Smooth muscle cell (in vitro differentiated cells): ENCODE data around the gene SUPT20HL2. TPM values are rescaled to one million over a fixed set of nuclear protein-coding genes. Genes with fewer than 3 reads are reported as not detected.

Experiments used
- DNase-seq: peaks from one replicate; lab custom pipeline; 2025; ENCODE audit not compliant: unreplicated experiment; lab: John Stamatoyannopoulos, UW
- H2AFZ ChIP-seq: fragments of 200-600 bp; sonication (generic); 2 replicates; pipeline ENCODE4 v1.6.0; 2016; ENCODE audit warnings: antibody characterized with exemption, low read depth, mild to moderate bottlenecking
- H3F3A ChIP-seq: fragments of 200-600 bp; sonication (generic); 2 replicates; pipeline ENCODE4 v1.6.0; 2017; ENCODE audit warnings: antibody characterized with exemption, low read depth
- H3K27ac ChIP-seq: fragments of 200-600 bp; sonication (generic); 2 replicates; pipeline ENCODE4 v1.5.1; 2016; ENCODE audit warnings: low read depth, mild to moderate bottlenecking
- H3K27me3 ChIP-seq: fragments of 200-600 bp; sonication (generic); 2 replicates; pipeline ENCODE4 v1.6.1; 2016; ENCODE audit warnings: low read depth, mild to moderate bottlenecking
- H3K36me3 ChIP-seq: fragments of 200-600 bp; sonication (generic); 2 replicates; pipeline ENCODE4 v1.5.1; 2016; ENCODE audit warnings: low read depth
- H3K4me1 ChIP-seq: fragments of 200-600 bp; sonication (generic); 2 replicates; pipeline ENCODE4 v1.5.1; 2016; ENCODE audit warnings: low read depth
- H3K4me2 ChIP-seq: fragments of 200-600 bp; sonication (generic); 2 replicates; pipeline ENCODE4 v1.6.0; 2016; ENCODE audit warnings: mild to moderate bottlenecking
- H3K4me3 ChIP-seq: fragments of 200-600 bp; sonication (generic); 2 replicates; pipeline ENCODE4 v1.5.1; 2016; ENCODE audit warnings: mild to moderate bottlenecking
- H3K79me2 ChIP-seq: fragments of 200-600 bp; sonication (generic); 2 replicates; pipeline ENCODE4 v1.6.0; 2016; ENCODE audit warnings: low read depth, mild to moderate bottlenecking
- H3K9ac ChIP-seq: fragments of 200-600 bp; sonication (generic); 2 replicates; pipeline ENCODE4 v1.6.0; 2016; ENCODE audit warnings: low read depth
- H3K9me3 ChIP-seq: fragments of 200-600 bp; sonication (generic); replicated peaks from 2 replicates; pipeline ENCODE4 v1.5.1; 2016; ENCODE audit warnings: low read depth
- H4K20me1 ChIP-seq: fragments of 200-600 bp; sonication (generic); 2 replicates; pipeline ENCODE4 v1.6.0; 2016; ENCODE audit warnings: low read depth
- CTCF ChIP-seq: fragments of 200-600 bp; sonication (generic); IDR thresholded peaks from 2 replicates; pipeline ENCODE4 v1.5.1; 2017; ENCODE audit warnings: borderline replicate concordance, mild to moderate bottlenecking, antibody characterized with exemption; ENCODE audit not compliant: insufficient read depth, poor library complexity, severe bottlenecking
- WGBS: methylation state at CpG from one replicate; pipeline ENCODE4 v1.1.7; 2016; ENCODE audit warnings: low lambda C conversion rate; 5-methylcytosine and 5-hydroxymethylcytosine counted together
- polyA plus RNA-seq: library from polyadenylated mRNA; unstranded; fragments of >200 nt; fragmentation: Nextera tagmentation; extraction: Ambion mirVana; gene quantifications from 2 replicates; pipeline ENCODE4 v1.2.1, GENCODE V29; 2016
- total RNA-seq: library from RNA; depleted of rRNA; stranded (reverse); fragments of >200 nt; gene quantifications from 2 replicates; pipeline ENCODE4 v1.2.3, GENCODE V29; 2014

The SUPT20HL2 gene
- total and polyA plus RNA-seq, 2 experiments from 2014 or later, result 0.45 TPM; not detected in 1

GRCh38 chrX:24268786-24269185 is 45.1 kb downstream of the SUPT20HL2 start:
- Histone ChIP-seq H3K27me3 (no peaks in the 10 kb centered on the region), H3K4me1 (no peaks in the 10 kb centered on the region), H3K79me2 (no peaks in the 10 kb centered on the region), H3K4me2 (no peak overlapping the region), H3K27ac (no peak overlapping the region), H3K36me3 (no peaks in the 10 kb centered on the region), H4K20me1 (no peaks in the 10 kb centered on the region), H3K4me3 (no peak overlapping the region), H3K9me3 (no peaks in the 10 kb centered on the region), H2AFZ (no peak overlapping the region), H3F3A (no peaks in the 10 kb centered on the region), H3K9ac (no peak overlapping the region)
- 91% methylated on average over 5 of the region's 5 CpGs for WGBS
- no peak for DNase-seq
- no peak for TF ChIP-seq CTCF

- Histone ChIP-seq H3K4me1 (no peaks in the 10 kb centered on the region), H3K4me3 (no peak overlapping the region), H4K20me1 (no peaks in the 10 kb centered on the region), H3K27ac (peak overlapping the region; percentile 73), H3K4me2 (peak overlapping the region; percentile 54), H3K9me3 (no peaks in the 10 kb centered on the region), H3K9ac (no peak overlapping the region), H3K27me3 (no peaks in the 10 kb centered on the region), H3K36me3 (no peaks in the 10 kb centered on the region), H3K79me2 (no peaks in the 10 kb centered on the region), H2AFZ (no peak overlapping the region), H3F3A (no peaks in the 10 kb centered on the region)
- TF ChIP-seq CTCF, result no peak
- DNase-seq, result no peak
- 37% methylated on average over 4 of the region's 4 CpGs for WGBS
Measured at GRCh38 chrX:24266996-24267395, 46.9 kb downstream of the SUPT20HL2 start.

- DNase-seq, result no peak
- Histone ChIP-seq H3K9ac (no peak overlapping the region), H4K20me1 (no peaks in the 10 kb centered on the region), H3K4me3 (no peak overlapping the region), H3K36me3 (no peaks in the 10 kb centered on the region), H3K4me2 (no peak overlapping the region), H3K4me1 (no peaks in the 10 kb centered on the region), H3F3A (no peaks in the 10 kb centered on the region), H3K27ac (no peak overlapping the region), H3K27me3 (no peaks in the 10 kb centered on the region), H3K79me2 (no peaks in the 10 kb centered on the region), H2AFZ (no peak overlapping the region), H3K9me3 (no peaks in the 10 kb centered on the region)
- 63% methylated on average over 6 of the region's 6 CpGs for WGBS
- TF ChIP-seq CTCF, result no peak
Measured at GRCh38 chrX:24264383-24264782, 49.5 kb downstream of the SUPT20HL2 start.

GRCh38 chrX:24262309-24262708 is 51.6 kb downstream of the SUPT20HL2 start:
- DNase-seq, result no peak
- Histone ChIP-seq H3K79me2 (no peaks in the 10 kb centered on the region), H2AFZ (no peak overlapping the region), H3K9me3 (no peaks in the 10 kb centered on the region), H3F3A (no peaks in the 10 kb centered on the region), H3K4me1 (no peaks in the 10 kb centered on the region), H4K20me1 (no peaks in the 10 kb centered on the region), H3K4me2 (no peak overlapping the region), H3K27ac (no peak overlapping the region), H3K9ac (no peak overlapping the region), H3K27me3 (no peaks in the 10 kb centered on the region), H3K36me3 (no peaks in the 10 kb centered on the region), H3K4me3 (no peak overlapping the region)
- no peak for TF ChIP-seq CTCF
- WGBS, result 99% methylated on average over 3 of the region's 3 CpGs
